ENCODE measurements around the gene PTPA.

The PTPA gene

GRCh38 chr9:129110740-129111527, at the start of gene PTPA, which contains the start of gene CRAT (continued):
- TF ChIP-seq ZNF18 (tag by site-specific recombination; IDR thresholded peaks at IDR 0.05) (no peak), ZNF24 (tag by site-specific recombination; IDR thresholded peaks at IDR 0.05) (peak; percentile 57; the same call in 1 of the 2 replicates), ZNF266 (tag by site-specific recombination; IDR thresholded peaks at IDR 0.05; ENCODE audit: low read depth) (no peak), ZNF629 (tag by site-specific recombination; IDR thresholded peaks at IDR 0.05) (peak; percentile 41), RBAK (tag by site-specific recombination; IDR thresholded peaks at IDR 0.05) (no peak), ZNF202 (tag by site-specific recombination; IDR thresholded peaks at IDR 0.05; ENCODE audit: borderline replicate concordance) (no peak), ZFP3 (tag by site-specific recombination; IDR thresholded peaks at IDR 0.05; ENCODE audit: low read depth) (no peak), ZNF2 (tag by site-specific recombination; IDR thresholded peaks at IDR 0.05) (peak; percentile 60), SCRT2 (tag by site-specific recombination; IDR thresholded peaks at IDR 0.05) (peak; percentile 98), ZNF776 (tag by site-specific recombination; IDR thresholded peaks at IDR 0.05; ENCODE audit: borderline replicate concordance) (no peak), ZNF639 (tag by site-specific recombination; IDR thresholded peaks at IDR 0.05) (no peak), KLF10 (tag by site-specific recombination; IDR thresholded peaks at IDR 0.05) (peak; percentile 89), ZNF324 (tag by site-specific recombination; IDR thresholded peaks at IDR 0.05) (peak; percentile 25; the same call in 1 of the 2 replicates), ZNF146 (tag by site-specific recombination; IDR thresholded peaks at IDR 0.05) (no peak), ZXDB (tag by site-specific recombination; IDR thresholded peaks at IDR 0.05) (peak; percentile 56; the same call in 1 of the 2 replicates), PRDM1 (tag by site-specific recombination; IDR thresholded peaks at IDR 0.05) (no peak), ZBTB6 (tag by site-specific recombination; IDR thresholded peaks at IDR 0.05) (peak; percentile 51; the same call in 1 of the 2 replicates), ZNF513 (tag by site-specific recombination; IDR thresholded peaks at IDR 0.05) (peak; percentile 59), GLIS1 (tag by site-specific recombination; IDR thresholded peaks at IDR 0.05) (peak; percentile 62), ZFP37 (tag by site-specific recombination; IDR thresholded peaks at IDR 0.05) (peak; percentile 32; the same call in 1 of the 2 replicates), PRDM2 (tag by site-specific recombination; IDR thresholded peaks at IDR 0.05; ENCODE audit: borderline replicate concordance) (no peak), ZNF561 (tag by site-specific recombination; IDR thresholded peaks at IDR 0.05; ENCODE audit: borderline replicate concordance) (peak; percentile 38; the same call in 1 of the 2 replicates), BCL11A (tag by site-specific recombination; IDR thresholded peaks at IDR 0.05; ENCODE audit: low read depth) (peak; percentile 54; the same call in 1 of the 2 replicates), ZFP41 (tag by site-specific recombination; IDR thresholded peaks at IDR 0.05; ENCODE audit: borderline replicate concordance) (no peak), HOXA7 (CRISPR knock-in tag; IDR thresholded peaks at IDR 0.05; ENCODE audit: borderline replicate concordance) (no peak), ZNF391 (tag by site-specific recombination; IDR thresholded peaks at IDR 0.05; ENCODE audit: borderline replicate concordance, low read depth) (peak; percentile 42; the same call in 1 of the 2 replicates), ZNF660 (tag by site-specific recombination; IDR thresholded peaks at IDR 0.05) (0 out of 2 replicates have a peak, but pooled peaks have one; percentile 17)

Data from HEK293 (cell line).